HG03460 (cell line): ENCODE results near the gene FAM72B.
"Not testable (repeated sequence)": the region's sequence is repeated elsewhere in the genome, so short reads cannot be mapped to it uniquely, and the experiment has no call there.

Source experiments
- ATAC-seq: cut with Tn5 transposase; IDR thresholded peaks from one replicate; pipeline ENCODE4 v1.9.1; 2021; ENCODE audit not compliant: unreplicated experiment

Gene FAM72B

GRCh38 chr1:121200985-121201981 lies 17.1 kb upstream of the FAM72B start:
- ATAC-seq = not testable (repeated sequence)

- ATAC-seq = not testable (repeated sequence)
These were observed 16.1 kb upstream of the FAM72B start for GRCh38 chr1:121200232-121200631.

- ATAC-seq = not testable (repeated sequence)
These were observed 15.6 kb upstream of the FAM72B start for GRCh38 chr1:121199763-121200162.

DNA sequence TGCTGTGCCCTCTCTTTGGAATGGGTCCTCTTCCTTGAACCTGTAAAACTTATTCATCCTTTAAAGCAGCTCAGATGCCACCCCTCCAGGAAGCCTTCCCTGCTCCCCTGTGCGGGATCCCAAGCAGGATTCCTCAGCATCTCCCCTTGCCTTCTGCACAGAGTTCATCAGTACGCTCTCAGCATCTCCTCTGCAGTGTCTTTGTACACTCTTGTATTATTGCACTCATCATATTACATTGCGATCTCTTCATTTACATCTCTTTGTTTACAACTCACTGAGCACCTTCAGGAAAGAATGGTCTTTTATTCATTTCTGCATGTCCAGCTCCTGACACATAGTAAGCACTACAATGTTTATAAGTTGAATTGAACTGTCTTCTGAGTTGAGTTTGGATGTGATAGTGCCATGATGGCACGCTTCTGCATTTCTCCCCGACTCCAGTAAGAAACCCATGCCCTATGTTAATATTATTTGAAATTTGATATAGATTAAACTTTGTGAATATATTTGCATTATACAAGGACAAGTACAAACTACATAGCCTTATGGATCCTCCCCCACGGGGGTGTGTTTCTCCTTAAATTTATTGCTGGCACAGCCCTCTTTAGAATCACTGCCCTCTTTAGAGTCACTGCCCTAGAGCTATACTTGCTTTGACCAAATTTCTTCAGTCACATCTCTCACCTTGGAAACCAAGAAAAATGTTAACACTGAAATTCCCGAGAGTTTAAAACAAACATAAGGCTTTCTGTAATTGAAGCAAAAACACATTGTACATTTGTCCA lies 13.1 kb upstream of the FAM72B start:
- ATAC-seq = not testable (repeated sequence)

DNA sequence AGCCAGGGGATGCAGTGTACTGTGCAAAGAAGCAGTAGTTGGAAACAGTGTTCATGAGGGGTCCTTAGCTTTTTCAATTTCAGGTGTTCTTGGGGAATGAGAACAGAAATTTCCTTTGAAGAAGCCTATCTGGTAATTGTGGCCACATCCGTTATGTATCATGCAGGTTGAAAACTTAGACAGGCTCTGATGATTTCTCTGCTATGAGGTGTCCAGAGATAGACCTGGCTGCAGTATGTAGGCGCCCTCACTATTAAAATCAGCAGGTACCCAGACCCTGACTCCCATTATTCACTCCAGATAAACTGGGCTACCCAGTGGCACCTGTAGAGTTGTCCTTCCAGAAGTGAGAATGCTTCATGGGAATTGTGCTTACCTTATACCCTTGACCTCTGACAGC lies 8.4 kb upstream of the FAM72B start:
- ATAC-seq = not testable (repeated sequence)

- not testable (repeated sequence) for ATAC-seq
These were observed 3.8 kb upstream of the FAM72B start for GRCh38 chr1:121187914-121188313.

- ATAC-seq = not testable (repeated sequence)
These were observed 2.1 kb upstream of the FAM72B start for GRCh38 chr1:121186191-121186590.

- ATAC-seq = peak; percentile 6
These were observed 1.1 kb upstream of the FAM72B start for GRCh38 chr1:121185140-121185708.

GRCh38 chr1:121183867-121184266 lies 273 bp downstream of the FAM72B start:
- not testable (repeated sequence) for ATAC-seq

DNA sequence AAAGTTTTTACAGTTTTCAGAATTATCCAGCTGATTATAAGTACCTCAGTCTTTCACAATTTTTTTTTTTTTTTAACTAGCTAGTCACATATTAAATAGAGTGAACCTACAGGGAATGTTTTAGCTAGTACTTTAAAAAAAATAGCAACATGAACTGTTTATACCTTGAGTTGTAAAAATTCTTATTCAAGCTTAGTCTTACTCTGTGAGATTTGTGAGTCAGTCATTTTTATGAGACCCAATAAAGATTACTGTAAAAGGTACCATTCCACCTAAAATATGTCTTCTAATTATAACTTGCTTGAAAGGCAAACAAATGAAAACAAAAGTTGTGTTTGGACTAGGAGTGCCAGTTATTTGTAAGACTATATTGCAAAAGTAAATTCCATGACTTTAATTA lies 5.9 kb downstream of the FAM72B start:
- ATAC-seq = not testable (repeated sequence)

DNA sequence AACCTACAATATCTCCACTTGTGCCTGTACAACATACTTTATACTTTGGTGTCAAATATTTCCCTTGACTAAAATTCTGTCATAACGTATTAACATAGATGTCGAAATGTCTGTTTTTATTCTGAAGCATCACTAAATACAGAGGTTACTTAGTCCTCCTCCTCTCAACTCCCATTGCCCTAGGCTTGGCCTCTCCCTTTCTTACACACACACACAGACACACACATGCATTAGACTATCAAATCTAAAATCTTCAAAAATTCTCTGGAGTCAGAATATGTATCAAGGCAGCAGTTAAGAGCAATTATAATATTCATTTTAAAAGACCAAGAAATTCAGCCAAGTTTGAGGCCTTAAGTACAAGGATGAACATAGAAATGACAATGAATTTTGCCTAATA lies 7.5 kb downstream of the FAM72B start:
- not testable (repeated sequence) for ATAC-seq

DNA sequence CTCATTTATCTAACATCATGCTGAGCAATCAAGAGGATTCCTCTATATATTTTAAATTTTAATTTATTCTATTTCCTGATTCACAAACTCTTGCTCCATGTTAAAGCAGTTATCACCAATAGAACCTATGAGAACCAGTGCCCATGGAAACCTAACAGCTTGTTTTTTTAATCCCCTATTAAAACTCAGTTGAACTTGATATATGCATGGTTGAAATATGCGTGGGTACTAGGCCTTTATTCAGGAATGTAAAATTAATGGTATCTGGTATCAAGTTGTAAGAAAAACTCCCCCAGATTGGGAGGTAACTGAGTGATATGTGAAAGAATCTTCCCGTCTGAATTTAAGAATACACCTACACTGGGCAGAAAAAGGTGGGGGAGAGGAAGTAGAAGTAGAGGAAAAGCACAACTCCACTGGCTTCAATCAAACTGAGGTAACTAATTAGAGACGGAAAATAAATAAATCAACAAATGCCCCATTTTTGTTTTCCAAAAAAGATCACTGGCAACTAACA lies 15.9 kb downstream of the FAM72B start:
- ATAC-seq = not testable (repeated sequence)

DNA sequence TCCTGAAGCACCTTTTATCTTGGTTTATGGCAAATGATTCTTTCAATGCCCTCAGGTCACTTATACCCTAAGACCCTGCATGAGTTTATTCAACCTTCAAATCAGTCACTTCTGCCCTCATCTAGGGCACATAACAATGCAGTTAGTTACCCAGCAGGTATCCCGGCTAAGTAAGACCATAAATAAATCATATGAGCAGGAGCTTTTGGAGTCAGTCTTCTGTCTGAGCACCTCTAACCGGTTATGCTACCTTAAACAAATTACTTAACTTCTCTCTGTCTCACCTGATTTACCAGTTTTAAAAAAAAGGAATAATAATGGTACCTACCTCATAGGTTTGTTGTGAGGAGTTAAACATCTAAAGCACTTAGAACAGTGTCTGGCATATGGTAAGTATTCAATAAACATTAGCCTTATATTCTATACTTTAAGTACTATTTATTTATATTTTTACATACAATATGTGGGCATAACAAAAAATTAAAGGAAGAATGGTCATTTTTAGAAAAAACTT lies 16.9 kb downstream of the FAM72B start:
- ATAC-seq = not testable (repeated sequence)

DNA sequence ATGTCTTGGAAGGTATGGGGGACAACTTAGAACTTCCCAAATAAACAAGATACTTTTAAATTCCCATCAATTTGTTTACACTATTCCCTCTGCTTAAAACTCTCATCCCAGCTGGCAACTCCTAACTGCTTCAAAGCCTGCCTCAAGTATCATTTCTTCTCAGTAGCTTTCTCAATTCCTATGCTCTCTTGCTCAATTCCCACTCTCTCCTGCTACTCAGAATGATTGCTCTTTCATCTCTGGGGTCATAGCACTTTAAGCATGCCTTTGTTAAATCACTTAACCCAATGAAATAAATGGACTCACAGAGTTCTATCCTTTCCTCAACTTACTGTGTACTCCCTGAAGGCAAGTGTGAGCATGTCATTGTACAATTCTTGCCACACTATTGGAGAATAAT lies 18.8 kb downstream of the FAM72B start:
- not testable (repeated sequence) for ATAC-seq

DNA sequence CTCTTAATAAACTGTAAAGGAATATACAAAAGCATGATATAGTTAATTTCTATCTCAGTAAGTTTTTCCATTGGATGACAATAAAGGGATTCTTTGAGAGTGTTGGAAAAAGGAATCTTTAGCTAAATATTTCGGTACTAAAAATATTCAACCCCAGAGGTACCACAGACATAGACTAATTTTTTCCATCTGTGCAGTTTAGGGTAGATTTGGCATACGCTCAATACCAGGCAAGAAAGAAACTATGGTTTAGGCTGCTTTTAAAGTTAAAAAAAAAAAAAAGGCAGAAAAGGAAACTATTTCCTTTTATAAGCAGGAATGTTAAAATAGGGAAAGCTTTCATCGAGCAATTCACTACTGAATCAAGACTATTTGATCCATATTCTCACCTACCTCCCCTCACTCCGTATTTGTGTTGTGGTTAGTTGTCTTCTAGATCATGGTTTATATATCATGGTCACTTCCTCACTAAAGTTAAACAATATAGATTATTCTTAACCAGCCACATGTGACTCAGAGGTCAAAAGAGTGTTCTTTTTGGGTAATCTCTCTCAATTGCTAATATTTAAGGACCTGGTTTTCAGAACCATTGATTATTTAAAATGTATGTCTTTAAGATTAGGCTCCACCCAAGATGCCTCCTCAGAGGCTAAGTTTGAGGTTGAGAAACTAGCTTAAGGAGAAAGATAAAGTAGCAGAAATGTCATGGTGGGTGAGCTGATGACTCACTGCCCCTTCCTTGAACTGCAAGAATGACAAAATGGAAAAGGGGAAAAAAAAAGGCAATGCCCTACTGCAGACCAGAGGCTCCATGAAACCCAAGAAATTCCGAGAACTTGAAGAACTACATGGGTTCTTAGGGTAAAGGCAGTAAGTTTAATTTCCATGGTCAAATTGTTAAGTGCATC lies 20.0 kb downstream of the FAM72B start:
- ATAC-seq = not testable (repeated sequence)

GRCh38 chr1:121161199-121161901 lies 22.8 kb downstream of the FAM72B start:
- not testable (repeated sequence) for ATAC-seq

DNA sequence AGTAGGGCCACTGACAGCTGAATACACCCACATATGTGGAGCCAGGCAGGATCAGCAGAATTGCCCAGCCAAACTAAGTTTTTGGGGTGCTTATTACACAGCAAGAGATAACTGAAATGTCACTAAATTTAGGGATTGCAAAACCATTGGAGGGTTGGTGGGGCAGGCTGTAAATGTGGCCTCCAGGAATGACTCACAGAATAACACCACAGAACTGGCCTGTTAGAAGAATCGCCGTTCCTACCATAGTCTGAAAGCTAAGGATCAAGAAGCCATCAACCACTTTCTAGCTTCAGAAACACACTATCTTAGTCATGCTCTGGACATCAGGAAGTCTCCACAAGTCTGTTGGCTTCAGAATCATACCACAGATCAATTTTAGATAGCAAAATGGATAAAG lies 24.0 kb downstream of the FAM72B start:
- not testable (repeated sequence) for ATAC-seq

DNA sequence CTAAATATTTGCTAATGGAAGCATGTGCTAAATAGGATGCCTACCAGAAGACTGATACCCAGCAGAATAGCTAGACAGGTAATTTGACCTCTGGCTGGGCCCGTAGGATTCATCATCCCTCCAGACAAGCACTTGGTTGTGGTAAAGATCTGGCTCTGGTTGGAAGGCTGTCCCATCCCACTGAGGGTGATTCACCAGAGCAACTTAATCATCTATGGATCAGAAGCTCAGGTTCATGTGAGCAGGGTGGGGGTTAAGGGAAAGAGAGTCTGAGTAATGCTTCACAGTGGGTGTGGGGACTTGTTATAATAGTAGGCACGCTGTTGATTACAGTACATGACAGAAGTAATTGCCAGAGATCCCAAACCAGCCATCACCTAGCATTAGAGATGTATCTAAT lies 26.5 kb downstream of the FAM72B start:
- not testable (repeated sequence) for ATAC-seq

- not testable (repeated sequence) for ATAC-seq
These were observed 27.1 kb downstream of the FAM72B start for GRCh38 chr1:121156958-121157603.
